Stromal cell of bone marrow (primary cell): ENCODE data around the gene ARHGEF38.

ENCODE experiments used
- DNase-seq: peaks from one replicate; pipeline ENCODE4 v3.0.0-alpha.2; 2012; ENCODE audit warnings: low read depth

The ARHGEF38 gene

DNA sequence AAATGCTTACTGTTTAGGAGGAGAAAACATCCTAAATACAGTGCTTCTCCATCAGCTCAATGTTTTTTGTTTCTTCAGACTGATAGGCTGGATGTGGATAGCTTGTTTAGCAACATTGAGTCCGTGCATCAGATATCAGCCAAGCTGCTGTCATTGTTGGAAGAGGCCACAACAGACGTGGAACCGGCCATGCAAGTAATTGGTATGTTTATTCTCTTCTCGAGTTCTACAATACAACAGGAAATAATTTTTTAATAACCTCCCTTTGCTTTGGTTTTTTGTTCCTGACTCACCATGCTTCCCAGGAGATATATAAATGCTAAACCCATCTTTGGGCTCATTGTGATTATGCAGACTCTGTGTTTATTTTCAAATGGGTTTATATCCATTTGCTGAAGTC is 60.9 kb downstream of the ARHGEF38 start:
- DNase-seq, result no peak

GRCh38 chr4:105619188-105619931 is 66.9 kb downstream of the ARHGEF38 start:
- DNase-seq, result no peak

GRCh38 chr4:105620640-105621323 is 68.4 kb downstream of the ARHGEF38 start:
- peak; percentile 81 for DNase-seq

GRCh38 chr4:105622269-105622668 is 69.8 kb downstream of the ARHGEF38 start:
- DNase-seq, result peak; percentile 65

- no peak for DNase-seq
These were observed 70.7 kb downstream of the ARHGEF38 start for GRCh38 chr4:105623099-105623498.

- DNase-seq, result peak; percentile 91
These were observed 72.1 kb downstream of the ARHGEF38 start for GRCh38 chr4:105624530-105624929.

DNA sequence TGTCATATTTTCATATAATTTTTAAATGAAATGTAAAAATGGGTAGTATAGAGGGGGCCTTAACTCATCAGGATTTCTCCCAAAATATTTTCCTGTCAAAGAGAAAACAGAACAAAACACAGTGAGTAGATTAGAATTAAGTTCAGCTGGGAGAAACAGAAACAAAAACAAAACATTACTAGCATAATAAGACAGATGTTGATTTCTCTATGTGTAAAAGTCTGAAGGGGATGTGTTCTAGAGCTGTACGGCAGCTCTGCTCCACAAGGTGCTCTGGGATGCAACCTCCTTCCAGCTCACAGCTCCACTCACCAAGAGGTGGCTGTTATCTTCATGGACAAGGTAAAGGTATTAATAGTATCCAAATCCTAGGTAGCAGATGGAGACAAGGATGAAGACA is 72.8 kb downstream of the ARHGEF38 start:
- DNase-seq, result no peak

- no peak for DNase-seq
These were observed 74.4 kb downstream of the ARHGEF38 start for GRCh38 chr4:105626846-105627245.

DNA sequence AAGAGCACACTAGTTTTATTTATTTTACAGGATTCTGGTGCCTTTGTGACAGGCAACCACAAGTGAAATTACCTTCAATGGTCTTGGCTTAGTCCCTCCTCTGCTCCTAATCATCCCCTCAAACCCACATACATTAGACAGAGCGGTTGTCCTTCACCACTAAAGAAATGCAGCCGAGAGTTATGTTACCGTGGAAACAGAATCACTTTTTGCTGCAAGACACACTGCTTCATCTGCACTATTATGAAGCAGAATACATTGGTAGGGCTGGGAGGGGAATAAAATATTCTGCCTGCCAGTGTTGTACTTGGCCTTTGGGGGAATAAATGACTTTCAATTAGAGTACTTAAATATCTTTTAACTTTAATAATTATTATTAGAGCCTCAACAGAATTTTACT is 75.2 kb downstream of the ARHGEF38 start:
- DNase-seq, result no peak

DNA sequence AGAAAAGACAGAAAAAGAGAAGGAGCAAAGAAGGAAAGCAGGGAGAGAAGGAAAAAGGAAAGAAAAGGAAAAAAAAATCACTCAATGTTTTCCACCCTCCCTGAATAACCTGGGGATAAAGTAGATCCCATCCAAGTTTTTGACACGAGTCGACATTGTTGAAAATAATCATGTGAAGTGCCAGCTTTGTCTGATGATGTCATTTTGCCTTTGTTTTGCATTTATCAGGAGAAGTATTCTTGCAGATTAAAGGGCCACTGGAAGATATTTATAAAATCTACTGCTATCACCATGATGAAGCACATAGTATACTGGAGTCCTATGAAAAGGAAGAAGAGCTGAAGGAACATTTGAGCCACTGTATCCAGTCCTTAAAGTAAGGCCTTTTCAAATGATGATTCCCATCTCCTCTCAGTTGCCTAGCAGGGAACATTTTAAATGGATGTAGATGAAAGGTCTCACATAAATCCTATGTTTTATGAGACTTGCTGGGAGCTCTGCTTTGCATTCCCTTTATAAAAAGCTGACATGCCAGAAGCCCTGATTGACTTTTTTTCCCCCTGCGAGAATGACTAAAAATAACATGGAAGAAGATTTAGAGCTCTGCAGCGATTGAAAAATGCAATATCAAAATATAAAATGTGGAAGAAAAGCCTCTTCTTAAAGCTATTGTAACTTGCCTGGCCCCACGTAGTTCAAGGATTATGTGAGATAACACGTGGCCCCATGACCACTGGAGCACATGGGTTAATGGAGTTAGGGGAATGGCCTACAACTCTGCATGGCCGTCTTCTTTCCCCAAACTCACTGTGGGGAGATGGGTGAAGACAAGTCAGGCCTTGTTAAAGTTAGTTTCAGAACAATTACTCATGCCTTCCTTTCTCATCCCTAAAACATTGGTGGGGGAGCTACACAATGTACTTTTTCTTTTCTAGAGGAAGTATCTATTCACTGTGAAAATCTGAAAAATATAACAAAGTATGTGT is 78.5 kb downstream of the ARHGEF38 start:
- DNase-seq, result no peak

GRCh38 chr4:105631818-105632400 is 79.5 kb downstream of the ARHGEF38 start:
- no peak for DNase-seq

DNA sequence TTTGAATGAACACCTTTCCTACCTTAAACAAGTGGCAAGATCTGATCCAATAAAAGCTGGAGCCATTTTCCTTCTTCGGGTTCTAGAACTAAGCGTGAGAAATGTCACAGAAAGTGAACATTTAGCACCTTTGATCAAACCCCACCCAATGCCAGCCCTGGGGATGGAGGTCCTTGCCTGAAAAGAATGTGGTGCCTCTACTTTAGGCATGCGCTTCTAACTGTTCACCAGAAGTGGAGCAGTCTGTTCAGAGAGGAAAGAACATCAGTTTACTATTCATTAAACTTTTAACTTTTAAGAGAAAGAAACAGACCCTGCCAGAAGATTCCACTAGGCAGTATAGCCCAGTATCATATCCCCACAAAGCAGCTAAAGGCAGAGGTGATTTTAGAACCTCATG is 80.2 kb downstream of the ARHGEF38 start:
- no peak for DNase-seq

DNA sequence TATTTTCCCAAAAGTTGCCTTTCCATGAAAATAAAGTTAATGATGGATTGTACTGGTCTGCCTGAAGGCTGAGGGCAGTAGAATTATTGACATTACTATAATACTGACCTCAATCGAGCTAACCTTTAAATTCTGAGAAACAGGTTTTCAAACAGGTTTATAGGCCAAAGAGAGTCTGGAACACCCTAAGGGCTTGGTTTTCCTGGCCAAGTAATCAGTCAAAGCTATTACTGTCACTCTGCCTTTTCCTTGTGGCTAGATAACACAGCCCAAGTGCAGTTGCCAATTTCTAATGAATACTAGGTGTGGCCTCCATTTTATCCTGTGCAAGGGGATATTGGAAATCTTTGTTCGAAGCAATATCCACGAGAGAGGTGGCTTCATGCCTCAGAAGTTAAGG is 80.8 kb downstream of the ARHGEF38 start:
- no peak for DNase-seq

DNA sequence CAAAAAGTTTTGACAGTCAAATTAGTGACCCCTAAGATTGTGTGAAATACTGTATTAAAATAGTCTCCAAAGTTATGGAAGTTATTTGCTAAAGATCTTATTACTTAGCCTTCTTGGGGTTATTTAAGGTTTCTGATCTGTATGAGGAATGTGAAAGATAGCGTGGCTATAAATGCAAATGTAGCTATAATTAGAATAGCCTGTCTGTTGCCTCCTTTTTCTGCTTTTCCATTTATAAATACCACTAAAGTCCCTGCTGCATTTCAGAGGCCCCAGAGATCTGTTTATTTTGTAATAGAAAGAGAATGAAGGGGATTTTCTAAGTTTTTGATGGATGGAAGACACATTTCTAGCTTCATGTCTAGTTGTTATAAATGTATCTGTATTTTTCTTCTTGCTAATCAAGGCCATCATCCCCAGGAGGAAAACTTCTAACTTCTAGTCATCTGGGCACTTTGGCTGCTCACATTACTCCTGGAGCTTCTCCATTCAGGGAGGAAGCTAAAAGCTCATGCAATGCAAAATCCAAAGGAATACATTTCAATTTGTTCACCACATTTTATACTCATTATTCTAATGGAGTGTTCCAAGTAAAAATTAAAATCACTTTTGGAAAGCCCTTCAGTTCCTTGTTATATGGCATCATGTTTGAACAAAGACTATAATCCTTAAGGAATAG is 82.1 kb downstream of the ARHGEF38 start:
- DNase-seq, result no peak

- DNase-seq, result no peak
These were observed 85.2 kb downstream of the ARHGEF38 start for GRCh38 chr4:105637408-105638176.

DNA sequence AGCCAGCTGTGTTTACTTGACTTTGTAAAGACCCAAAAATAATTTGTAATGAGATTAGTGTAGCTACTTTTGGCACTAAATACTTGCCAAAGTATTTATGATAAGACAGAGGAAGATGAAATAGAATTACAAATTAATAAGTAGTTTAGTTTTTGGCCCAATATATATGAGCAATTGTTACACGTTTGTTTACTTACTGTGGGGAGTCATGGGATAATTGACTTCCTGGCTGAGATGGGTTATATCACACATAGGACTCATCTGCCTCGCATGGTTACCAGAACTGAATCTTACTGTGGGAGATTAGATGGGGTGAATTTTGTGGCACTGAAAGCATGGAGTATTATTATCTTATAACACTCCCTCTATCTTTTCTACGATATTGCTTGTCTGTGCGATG is 89.4 kb downstream of the ARHGEF38 start:
- no peak for DNase-seq

DNA sequence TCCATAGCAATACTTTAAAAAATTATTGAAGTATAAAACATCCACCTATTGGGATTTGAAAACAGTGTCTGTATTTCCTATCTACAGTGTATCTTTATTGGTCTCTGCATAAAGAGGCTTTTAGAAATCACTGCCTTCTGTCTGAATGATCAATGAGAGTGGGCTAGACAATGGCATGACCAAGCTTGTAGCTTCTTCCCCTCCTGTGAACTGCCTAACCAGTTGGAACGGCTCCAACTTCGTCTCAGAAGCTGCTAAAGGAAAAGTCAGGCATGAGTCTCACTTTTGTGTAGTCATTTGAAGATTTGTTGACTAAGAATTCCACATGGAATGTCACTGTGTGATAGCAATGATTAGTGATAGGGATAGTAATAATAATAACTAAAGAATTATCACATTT is 91.8 kb downstream of the ARHGEF38 start:
- DNase-seq, result no peak

DNA sequence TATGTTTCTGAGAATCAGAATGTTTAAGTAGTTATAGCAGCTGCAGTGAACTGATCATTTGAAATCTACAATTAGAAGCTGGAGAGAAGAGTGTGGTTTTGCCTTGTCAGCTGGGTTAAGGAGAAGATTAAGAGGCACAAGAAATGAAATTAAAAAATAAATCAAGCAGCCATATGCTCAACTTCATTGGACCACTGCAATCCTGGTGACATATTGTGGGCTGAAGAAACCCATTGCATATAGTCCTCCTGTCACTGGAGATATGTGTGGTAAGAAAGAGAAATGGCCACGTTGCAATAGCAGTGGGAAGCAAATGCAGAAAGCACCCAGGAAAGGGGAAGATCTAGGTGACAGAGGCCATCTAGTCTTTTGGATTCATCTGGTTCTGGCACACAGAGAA is 93.0 kb downstream of the ARHGEF38 start:
- no peak for DNase-seq

DNA sequence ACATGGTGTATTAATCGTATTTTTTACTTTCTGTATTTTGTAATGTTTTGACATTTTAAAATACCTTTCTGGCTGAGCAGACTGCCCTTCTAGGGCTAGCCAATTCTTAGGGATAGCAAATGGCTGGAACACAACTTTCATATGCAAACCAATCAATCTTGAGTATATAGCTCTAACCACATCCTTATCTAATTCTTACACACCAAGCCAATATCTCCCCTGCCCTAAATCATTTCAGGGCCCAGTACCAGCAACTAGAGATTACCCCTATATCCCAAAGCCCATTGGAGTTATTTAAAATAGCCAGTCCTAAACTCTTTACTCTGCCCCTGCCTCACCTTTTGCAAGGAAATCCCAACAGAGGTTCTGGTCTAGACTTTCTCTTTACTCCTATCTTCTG is 97.8 kb downstream of the ARHGEF38 start:
- DNase-seq, result no peak

DNA sequence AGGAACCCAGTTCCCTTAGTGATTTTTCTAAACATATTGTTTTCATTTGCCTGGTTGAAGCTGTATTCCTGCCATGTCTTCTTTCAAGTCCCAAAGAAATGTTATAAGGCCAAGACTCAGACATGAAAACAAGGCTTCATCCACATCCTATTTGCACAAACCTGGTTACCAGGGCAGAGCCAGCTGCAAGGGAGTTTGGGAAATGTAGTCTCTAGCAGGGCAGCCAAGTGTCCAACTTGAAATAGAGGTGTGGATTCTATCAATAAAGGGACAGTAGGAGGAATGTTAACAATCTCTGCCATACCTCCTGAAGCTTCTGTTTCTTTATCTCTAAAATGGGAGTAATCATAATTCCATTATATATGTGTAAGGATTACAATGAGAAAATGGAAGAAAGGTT is 99.5 kb downstream of the ARHGEF38 start:
- no peak for DNase-seq
